Spinal cord (tissue), 10 donors: Measurements from ENCODE around the gene REV3L. TPM values are rescaled to one million over a fixed set of nuclear protein-coding genes. Genes with fewer than 3 reads are reported as not detected.

Source experiments
- DNase-seq, 6 donors: peaks; one replicate each; pipeline versions ENCODE4 v3.0.0 to v3.0.0-alpha.2; 2013 to 2015; ENCODE audit warnings: low spot score in 6 of 6, low read depth in 4 of 6
- H3K27ac ChIP-seq: one replicate; pipeline ENCODE4 v1.5.1; 2013; ENCODE audit warnings: low read depth, low read length, control low read depth
- H3K27me3 ChIP-seq: one replicate; pipeline ENCODE4 v1.6.1; 2013; ENCODE audit warnings: low read length; ENCODE audit not compliant: control insufficient read depth, insufficient read depth
- H3K36me3 ChIP-seq: one replicate; pipeline ENCODE4 v1.6.1; 2013; ENCODE audit warnings: low read length; ENCODE audit not compliant: control insufficient read depth, insufficient read depth
- H3K4me1 ChIP-seq: one replicate; pipeline ENCODE4 v1.6.1; 2013; ENCODE audit warnings: low read length; ENCODE audit not compliant: control insufficient read depth, insufficient read depth
- H3K4me3 ChIP-seq: one replicate; pipeline ENCODE4 v1.5.1; 2013; ENCODE audit warnings: low read depth, low read length, control low read depth
- H3K9me3 ChIP-seq: one replicate; pipeline ENCODE4 v1.6.1; 2013; ENCODE audit warnings: low read length; ENCODE audit not compliant: control insufficient read depth, insufficient read depth
- WGBS: methylation state at CpG from one replicate; pipeline ENCODE4 v1.1.5; 2013; ENCODE audit warnings: missing lambda C conversion rate; ENCODE audit not compliant: insufficient coverage; 5-methylcytosine and 5-hydroxymethylcytosine counted together
- polyA plus RNA-seq, 2 donors: library from polyadenylated mRNA; unstranded; fragments of 120-200 nt; gene quantifications; one replicate each; pipeline ENCODE4 v1.2.1, GENCODE V29; 2013; ENCODE audit not compliant: insufficient read length in 2 of 2
- total RNA-seq, 2 donors: library from RNA; depleted of rRNA in 1 of 2; stranded (reverse); fragments of 120-200 nt in 1 of 2; fragments of >200 nt in 1 of 2; gene quantifications; one replicate each; pipeline versions ENCODE4 v1.2.3 to v1.2.4, GENCODE V29; 2013 to 2014
- donor health status: healthy.

Gene REV3L
- total and polyA plus RNA-seq, 4 donors: 62.0 to 120 (median 97.9) TPM

- peak in 1 of 6 donors; percentile 66 for DNase-seq
- peaks cover 6% of the 10 kb centered on the region for H3K36me3 ChIP-seq
- 74% methylated on average over 8 of the region's 9 CpGs for WGBS
- H3K4me1 ChIP-seq: no peaks in the 10 kb centered on the region
- H3K27ac ChIP-seq: no peak overlapping the region
- no peaks in the 10 kb centered on the region for H3K9me3 ChIP-seq
- H3K4me3 ChIP-seq: no peak overlapping the region
- H3K27me3 ChIP-seq: no peaks in the 10 kb centered on the region
These were observed 115.5 kb downstream of the REV3L start for GRCh38 chr6:111367393-111368088.

DNA sequence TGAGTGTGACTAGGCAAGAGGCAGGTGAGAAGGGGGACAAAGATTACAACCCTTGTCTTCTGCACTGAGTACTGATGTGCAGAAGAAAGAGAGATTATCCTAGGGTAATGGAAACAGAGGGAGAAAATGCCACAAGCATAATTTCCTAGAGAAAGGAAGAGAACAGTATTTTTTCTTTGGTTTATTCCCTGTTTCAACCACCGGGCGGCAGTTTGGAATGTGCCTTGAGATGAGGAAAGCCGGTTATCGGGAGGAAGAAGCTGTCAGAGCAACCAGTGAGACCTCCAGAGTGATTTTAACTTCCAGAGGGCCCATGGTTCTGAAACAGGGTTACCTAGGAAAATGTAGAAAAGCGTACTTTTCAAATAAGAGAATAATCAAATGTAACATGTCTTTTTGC is 121.4 kb downstream of the REV3L start:
- 7% methylated on average over 4 of the region's 5 CpGs for WGBS
- Histone ChIP-seq H3K4me1 (no peaks in the 10 kb centered on the region), H3K27ac (no peak overlapping the region), H3K9me3 (no peaks in the 10 kb centered on the region), H3K36me3 (peaks cover 5% of the 10 kb centered on the region), H3K27me3 (no peaks in the 10 kb centered on the region), H3K4me3 (no peak overlapping the region)
- peak; percentile 22 to 87 (median 48) for DNase-seq

DNA sequence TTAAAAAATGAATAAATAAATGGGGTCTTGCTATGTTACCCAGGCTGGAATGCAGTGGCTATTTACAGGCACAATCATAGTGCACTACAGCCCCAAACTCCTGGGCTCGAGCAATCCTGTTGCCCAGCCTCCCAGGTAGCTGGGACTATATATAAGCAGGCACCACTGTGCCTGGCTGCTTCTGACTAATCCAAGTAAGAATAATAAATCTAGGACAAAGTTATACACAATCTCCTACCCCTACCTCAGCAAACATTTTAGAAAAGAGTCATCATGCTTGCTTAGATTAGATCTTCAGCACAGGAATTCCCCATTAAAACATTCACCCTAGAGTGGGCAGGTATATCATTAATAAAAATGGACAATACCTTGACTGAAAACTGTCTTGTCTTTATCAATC is 124.6 kb downstream of the REV3L start:
- Histone ChIP-seq H3K9me3 (no peaks in the 10 kb centered on the region), H3K4me1 (no peaks in the 10 kb centered on the region), H3K27me3 (no peaks in the 10 kb centered on the region), H3K27ac (no peak overlapping the region), H3K36me3 (peaks cover 5% of the 10 kb centered on the region), H3K4me3 (no peak overlapping the region)
- 100% methylated on average over 1 of the region's 1 CpG for WGBS
- no peak for DNase-seq

DNA sequence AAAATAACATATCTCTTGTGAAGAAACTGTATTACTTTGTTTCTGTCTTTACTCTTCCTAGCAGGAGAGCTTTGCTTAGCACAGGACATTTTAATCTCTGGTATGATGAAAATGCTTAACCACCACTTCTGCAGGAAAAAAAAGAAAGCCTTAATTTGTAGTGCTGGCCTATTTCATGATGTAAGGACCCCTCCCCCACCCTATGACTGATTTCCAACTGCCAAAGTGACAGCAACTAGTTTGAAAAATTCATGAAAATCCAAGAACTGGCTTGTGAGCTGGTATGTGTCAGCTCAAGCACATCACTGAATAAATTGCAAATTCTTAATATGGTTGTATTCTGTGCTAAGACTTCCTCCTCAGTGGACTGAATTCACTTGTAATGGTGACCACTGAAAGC is 125.3 kb downstream of the REV3L start:
- Histone ChIP-seq H3K4me3 (no peak overlapping the region), H3K27me3 (no peaks in the 10 kb centered on the region), H3K27ac (no peak overlapping the region), H3K36me3 (peaks cover 2% of the 10 kb centered on the region), H3K9me3 (no peaks in the 10 kb centered on the region), H3K4me1 (no peaks in the 10 kb centered on the region)
- DNase-seq: no peak

GRCh38 chr6:111356551-111356950 is 126.5 kb downstream of the REV3L start:
- Histone ChIP-seq H3K27me3 (no peaks in the 10 kb centered on the region), H3K27ac (no peak overlapping the region), H3K4me1 (no peaks in the 10 kb centered on the region), H3K9me3 (no peaks in the 10 kb centered on the region), H3K36me3 (peaks cover 9% of the 10 kb centered on the region), H3K4me3 (no peak overlapping the region)
- no peak for DNase-seq
- WGBS: no CpG with 5 or more reads among the region's 1 CpG

DNA sequence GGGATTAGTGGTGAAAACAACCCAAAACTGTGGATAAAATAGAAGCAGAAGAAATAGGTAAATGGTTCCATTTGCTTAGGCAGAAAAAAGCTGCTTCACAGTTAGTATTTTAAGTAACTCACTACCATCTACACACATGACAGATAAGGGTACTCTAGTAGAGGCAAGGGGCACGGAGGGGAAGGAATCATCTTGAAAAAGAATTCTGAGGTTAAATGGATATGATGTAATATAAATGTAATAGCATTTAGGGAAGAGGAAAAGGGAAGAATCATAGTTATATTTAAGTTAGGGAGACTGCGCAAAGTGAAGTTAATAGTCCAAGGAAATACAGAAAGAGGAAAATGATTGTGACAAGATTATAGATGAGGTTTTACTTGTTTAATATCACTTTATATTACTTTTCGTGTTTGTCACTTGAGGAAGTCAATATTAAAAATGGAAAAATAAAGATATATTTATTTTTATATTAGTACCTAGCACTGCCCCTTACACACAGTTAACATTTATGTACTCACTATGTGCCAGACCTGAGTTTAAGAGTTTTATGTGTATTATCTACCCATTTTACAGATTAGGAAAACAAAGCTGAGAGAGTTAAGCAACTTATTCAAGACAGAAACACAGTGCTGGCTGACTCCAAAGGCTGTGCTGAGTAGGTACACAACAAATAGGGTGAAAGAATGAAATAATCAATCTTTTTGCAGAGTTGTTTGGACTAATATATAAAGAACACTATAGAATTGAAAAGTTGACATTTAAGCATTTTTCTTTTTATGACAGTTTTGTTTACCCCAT is 128.1 kb downstream of the REV3L start:
- Histone ChIP-seq H3K36me3 (peaks cover 10% of the 10 kb centered on the region), H3K9me3 (no peaks in the 10 kb centered on the region), H3K27me3 (no peaks in the 10 kb centered on the region), H3K4me1 (no peaks in the 10 kb centered on the region), H3K27ac (no peak overlapping the region), H3K4me3 (no peak overlapping the region)
- DNase-seq: no peak
- 100% methylated on average over 1 of the region's 3 CpGs for WGBS

GRCh38 chr6:111353912-111354462 is 129.0 kb downstream of the REV3L start:
- DNase-seq: no peak
- Histone ChIP-seq H3K27me3 (no peaks in the 10 kb centered on the region), H3K9me3 (no peaks in the 10 kb centered on the region), H3K4me3 (no peak overlapping the region), H3K36me3 (peaks cover 10% of the 10 kb centered on the region), H3K4me1 (no peaks in the 10 kb centered on the region), H3K27ac (no peak overlapping the region)
- 100% methylated on average over 1 of the region's 5 CpGs for WGBS

DNA sequence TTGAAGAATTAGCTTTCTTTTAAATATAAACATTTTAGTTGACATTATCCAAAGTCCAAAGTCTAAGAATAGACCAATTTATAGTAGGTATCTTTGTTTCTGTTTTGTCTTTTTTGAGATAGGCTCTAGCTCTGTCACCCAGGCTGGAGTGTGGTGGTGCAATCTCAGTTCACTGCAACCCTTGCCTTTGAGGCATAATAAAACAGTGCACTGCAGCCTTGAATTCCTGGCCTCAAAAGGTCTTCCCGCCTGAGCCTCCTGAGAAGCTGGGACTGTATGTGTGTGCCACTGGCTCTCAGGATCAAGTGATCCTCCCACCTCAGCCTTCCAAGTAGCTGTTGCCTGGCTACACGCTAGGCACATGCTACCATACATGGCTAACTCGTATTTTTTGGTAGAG is 135.4 kb downstream of the REV3L start:
- Histone ChIP-seq H3K4me1 (no peaks in the 10 kb centered on the region), H3K4me3 (no peak overlapping the region), H3K27me3 (no peaks in the 10 kb centered on the region), H3K9me3 (no peaks in the 10 kb centered on the region), H3K36me3 (peaks cover 25% of the 10 kb centered on the region), H3K27ac (no peak overlapping the region)
- no peak for DNase-seq
- WGBS: 100% methylated on average over 2 of the region's 3 CpGs

- WGBS: no CpG with 5 or more reads among the region's 1 CpG
- no peak overlapping the region for H3K4me3 ChIP-seq
- peak in 1 of 6 donors; percentile 9 for DNase-seq
- no peaks in the 10 kb centered on the region for H3K4me1 ChIP-seq
- H3K27me3 ChIP-seq: no peaks in the 10 kb centered on the region
- no peak overlapping the region for H3K27ac ChIP-seq
- no peaks in the 10 kb centered on the region for H3K9me3 ChIP-seq
- H3K36me3 ChIP-seq: peaks cover 20% of the 10 kb centered on the region
These were observed 140.1 kb downstream of the REV3L start for GRCh38 chr6:111342913-111343312.
